ENCODE results near the gene DFFB.

The DFFB gene

DNA sequence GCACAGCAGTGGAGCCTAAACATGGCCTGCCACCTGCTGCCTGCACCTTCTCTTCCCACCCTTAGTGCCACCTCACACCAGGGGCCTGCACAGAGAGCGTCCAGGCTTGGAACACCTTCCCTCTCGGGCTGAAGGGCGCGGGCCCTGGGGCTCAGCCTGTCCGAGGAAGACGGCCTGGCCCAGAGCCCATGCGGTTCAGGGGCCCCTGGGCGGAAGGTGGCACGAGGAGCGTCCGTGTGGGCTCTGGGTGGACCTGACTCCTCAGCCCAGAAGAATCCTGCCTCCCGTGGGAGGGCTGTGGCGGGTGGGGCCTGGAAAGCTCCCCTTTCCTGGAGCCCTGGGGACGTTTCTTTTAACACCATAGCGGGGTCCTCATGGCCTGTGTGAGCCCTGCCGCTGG is 19.4 kb downstream of the DFFB start:
- no peak for DNase-seq

DNA sequence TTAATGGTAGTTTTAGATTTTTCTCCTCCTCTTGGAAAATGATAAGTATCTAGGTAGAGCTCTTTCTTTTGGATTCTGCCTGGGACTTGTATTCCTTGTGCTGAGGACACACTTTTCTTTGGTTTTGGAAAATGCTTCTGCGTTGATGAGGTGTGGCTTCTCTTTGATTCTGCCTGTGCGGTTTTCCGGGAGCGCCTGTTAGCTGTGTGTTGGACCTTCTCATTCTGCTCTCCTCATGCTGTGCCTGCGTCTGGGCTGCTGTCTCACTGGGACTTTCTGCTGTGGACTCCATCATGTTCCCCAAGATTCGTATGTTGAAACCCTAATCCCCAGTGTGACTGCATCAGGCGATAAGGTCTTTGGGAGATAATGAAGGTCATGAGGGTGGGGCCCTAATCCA is 21.8 kb downstream of the DFFB start:
- DNase-seq, result no peak

- DNase-seq, result no peak
Measured at GRCh38 chr1:3879787-3880428, 22.6 kb downstream of the DFFB start.

GRCh38 chr1:3880429-3881192 is 23.3 kb downstream of the DFFB start:
- DNase-seq, result no peak

- DNase-seq, result no peak
Measured at GRCh38 chr1:3881193-3881480, 23.9 kb downstream of the DFFB start.

- DNase-seq, result no peak
Measured at GRCh38 chr1:3883194-3883925, 26.1 kb downstream of the DFFB start.

DNA sequence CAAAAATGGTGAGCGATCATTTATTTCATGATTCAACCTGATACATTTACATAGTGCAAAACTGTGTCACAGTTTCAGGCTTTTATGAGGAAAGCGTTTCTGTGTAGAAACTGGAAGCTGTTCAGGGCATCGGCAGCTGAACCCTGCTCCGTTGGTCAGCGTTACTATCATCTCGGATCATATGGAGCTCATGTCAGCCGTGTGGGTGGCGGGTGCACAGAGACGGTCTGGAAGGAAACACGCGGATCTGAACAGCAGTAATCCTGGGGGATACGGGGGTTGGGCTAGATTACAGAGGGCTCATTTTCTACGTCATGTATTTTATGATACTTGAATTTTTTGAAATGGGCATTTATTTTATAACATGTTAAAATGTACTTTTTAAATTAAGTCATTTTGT is 27.7 kb downstream of the DFFB start:
- DNase-seq, result no peak

DNA sequence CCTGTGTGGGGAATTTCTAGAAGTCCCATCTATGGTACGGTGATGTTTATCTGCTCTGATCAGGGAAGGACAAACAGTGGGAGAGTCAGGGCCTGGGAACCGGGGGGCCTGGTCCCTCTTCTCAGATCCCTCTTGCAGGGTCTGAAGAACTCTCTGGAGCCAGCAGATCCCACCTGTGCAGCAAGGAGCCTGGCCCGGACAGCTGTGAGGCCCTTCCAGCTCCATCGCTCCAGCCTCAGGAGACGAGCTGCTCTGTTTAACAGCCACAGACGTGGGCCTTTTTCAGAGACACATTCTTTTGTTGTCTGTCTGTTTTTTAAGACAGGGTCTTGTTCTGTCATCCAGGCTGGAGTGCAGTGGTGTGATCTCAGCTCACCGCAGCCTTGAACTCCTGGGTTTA is 28.3 kb downstream of the DFFB start:
- no peak for DNase-seq

- DNase-seq, result no peak
Measured at GRCh38 chr1:3886106-3886670, 28.9 kb downstream of the DFFB start.

DNA sequence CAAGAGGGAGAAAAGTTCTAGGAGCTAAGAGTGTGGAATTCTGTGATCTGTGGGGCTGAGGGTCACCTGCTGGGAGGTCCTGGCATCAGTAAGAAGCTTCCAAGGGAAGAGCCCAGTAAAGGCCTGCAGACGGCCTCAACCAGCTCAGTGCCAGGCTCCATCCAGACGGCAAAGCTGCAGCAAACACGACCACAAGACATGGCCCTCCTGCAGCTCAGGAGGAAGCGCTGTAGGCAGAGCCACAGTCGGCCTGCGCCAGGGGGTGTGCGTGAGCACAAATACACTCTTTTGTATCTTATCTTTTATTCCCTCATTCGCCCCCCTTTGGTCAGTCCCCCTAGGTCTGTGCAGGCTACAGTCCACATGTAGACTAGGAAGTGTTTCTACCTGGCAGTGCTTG is 29.4 kb downstream of the DFFB start:
- no peak for DNase-seq

- no peak for DNase-seq
Measured at GRCh38 chr1:3888301-3888700, 31.0 kb downstream of the DFFB start.

DNA sequence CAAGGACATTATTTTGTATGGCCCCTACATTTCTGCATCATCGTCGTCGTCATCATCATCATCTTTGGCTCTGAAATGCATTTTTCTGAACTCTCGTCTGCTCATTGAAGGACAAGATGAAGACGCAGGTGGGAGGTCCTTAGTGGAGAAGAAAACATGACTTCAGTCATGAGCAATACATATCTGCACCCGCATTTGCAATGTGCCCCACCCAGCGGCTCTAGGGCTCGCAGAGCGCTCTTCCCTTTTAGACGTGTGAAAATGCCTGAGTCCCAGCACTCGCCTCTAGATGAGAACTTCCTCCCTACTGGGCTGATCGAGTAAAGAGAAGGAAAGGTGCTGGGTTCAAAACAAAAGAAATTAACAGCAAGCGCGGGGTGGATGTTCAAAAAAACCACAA is 32.7 kb downstream of the DFFB start:
- no peak for DNase-seq

- no peak for DNase-seq
Measured at GRCh38 chr1:3890389-3891328, 33.4 kb downstream of the DFFB start.

DNA sequence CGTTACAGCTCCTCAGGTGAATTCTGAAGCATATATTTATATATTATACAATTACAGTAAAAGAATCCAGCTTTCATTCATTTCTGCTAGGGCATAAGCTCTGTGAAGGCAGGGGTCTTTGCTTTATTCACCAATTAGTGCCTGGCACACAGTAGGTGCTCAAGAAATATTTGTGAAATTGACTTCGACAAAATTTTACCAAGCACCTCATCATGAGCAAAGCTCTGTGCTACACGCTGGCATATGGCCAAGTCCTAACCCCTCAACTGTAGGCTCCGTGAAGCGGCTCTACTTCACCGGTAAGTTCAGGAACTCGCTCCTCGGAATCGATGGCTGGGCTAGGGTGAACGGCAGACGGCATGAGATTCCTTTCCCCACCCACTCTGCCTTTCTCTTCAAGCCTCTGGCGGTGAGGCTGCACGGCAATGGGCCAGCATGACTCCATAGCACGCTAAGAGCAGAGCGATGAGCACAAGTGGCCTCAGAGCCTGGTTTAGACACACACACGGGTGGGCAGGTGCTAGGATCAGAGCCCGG is 34.1 kb downstream of the DFFB start:
- DNase-seq, result no peak

DNA sequence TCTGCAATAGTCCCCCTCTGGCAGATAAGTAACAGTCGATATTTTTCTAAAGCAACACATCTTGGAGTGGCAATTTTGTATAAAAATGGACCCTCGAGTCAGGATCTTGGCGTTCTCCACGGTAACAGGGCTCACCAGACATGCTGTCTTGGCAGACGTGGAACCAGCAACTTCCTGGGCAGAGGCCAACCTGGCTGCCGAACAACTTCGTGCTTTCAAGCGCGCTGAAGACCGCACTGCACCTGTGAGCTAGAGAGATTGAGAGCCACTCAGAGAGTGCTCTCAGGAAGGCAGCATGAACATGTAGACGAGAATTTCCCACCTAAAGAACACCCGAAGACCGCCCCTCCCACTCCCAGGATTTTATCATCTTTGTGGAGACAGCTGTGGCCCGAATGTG is 35.5 kb downstream of the DFFB start:
- no peak for DNase-seq

- DNase-seq, result no peak
Measured at GRCh38 chr1:3893190-3893589, 35.9 kb downstream of the DFFB start.

- no peak for DNase-seq
Measured at GRCh38 chr1:3894626-3895278, 37.5 kb downstream of the DFFB start.

DNA sequence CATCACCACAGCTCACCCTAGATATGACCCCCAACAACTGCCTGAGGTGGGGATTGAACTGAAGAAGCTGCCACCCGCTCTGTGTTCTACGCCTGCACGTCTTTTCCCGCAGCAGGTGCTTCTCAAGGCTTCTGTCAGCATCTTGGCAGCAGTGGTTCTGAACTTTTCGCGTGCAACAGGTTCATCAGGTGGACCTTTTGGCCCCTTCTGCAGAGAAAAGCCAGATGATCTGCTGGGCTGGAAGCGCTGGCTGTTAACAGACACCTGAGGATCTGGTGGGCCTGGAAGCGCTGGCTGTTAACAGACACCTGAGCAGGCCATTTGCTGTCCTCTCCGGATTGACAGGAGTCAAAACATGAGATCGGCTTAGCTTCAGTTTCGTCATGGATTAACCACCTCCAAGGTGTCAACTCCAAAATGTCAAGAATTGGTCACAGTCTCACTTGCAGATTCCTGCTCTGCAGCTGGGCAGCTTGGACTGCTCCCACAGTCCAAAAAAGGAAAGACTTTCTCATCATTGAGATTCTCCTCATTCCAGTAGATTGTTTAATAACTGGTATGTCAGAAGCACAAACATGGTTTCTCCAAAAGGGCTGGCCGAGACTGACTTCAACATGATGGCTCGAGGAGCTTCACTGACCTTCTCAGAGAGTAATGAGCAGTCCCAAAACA is 38.1 kb downstream of the DFFB start:
- DNase-seq, result no peak

DNA sequence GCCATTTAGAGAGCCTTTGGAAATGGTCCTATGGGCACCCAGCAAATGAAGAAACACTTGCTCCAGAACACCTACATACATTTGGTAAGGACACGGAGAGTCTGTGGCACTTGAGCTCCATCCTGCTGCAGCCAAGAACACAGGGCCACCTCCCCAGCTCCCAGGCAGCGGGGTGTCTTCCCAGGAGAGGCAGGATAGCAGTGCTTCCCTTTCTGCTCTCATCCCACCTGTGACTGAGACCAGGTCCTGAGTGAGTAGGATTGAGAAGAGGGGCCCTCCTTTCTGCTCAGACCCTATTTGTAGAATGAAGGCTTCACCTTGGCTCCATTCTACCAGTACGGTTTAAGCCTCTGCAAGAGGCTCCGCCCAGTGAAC is 38.7 kb downstream of the DFFB start:
- no peak for DNase-seq

- DNase-seq, result no peak
Measured at GRCh38 chr1:3896396-3897000, 39.2 kb downstream of the DFFB start.

- DNase-seq, result no peak
Measured at GRCh38 chr1:3898475-3898735, 41.1 kb downstream of the DFFB start.
